Measurements from ENCODE around the gene VASN.

- TF ChIP-seq FOXK2 (IDR thresholded peaks at IDR 0.05) (no peak), L3MBTL2 (conservative IDR thresholded peaks at IDR 0.05) (no peak), BHLHE40 (IDR thresholded peaks at IDR 0.05; ENCODE audit: borderline replicate concordance) (no peak)
Observed at GRCh38 chr16:4361944-4362311, 9.7 kb upstream of the VASN start.
